Activated naive CD8-positive, alpha-beta T cell treated with anti-CD3 and anti-CD28 coated beads, Interleukin-2, amount 50 U/mL, for 24 hours (primary cell): ENCODE data around the gene MKLN1.
A peak's percentile ranks its signal among the peaks of the same experiment; 100 is the strongest.

Experiments
- ATAC-seq: fragments of 150-1000 bp; cut with Tn5 transposase; one replicate; pipeline ENCODE4 v1.10.0; 2021
- DNase-seq: peaks from one replicate; pipeline ENCODE4 v3.0.0; 2021
- H3K27ac Mint-ChIP-seq: one replicate; pipeline ENCODE4 v1.8.0; 2021; ENCODE audit warnings: mild to moderate bottlenecking, mixed read lengths
- H3K27me3 Mint-ChIP-seq: one replicate; pipeline ENCODE4 v1.8.0; 2021; ENCODE audit warnings: mixed read lengths
- H3K36me3 Mint-ChIP-seq: one replicate; pipeline ENCODE4 v1.8.0; 2021; ENCODE audit warnings: low read depth, mixed read lengths
- H3K4me1 Mint-ChIP-seq: one replicate; pipeline ENCODE4 v1.8.0; 2021; ENCODE audit warnings: mixed read lengths
- H3K4me3 Mint-ChIP-seq: one replicate; pipeline ENCODE4 v1.8.0; 2021; ENCODE audit warnings: mild to moderate bottlenecking, moderate library complexity, mixed read lengths
- H3K9me3 Mint-ChIP-seq: one replicate; pipeline ENCODE4 v1.8.0; 2021; ENCODE audit warnings: mixed read lengths

Gene MKLN1

DNA sequence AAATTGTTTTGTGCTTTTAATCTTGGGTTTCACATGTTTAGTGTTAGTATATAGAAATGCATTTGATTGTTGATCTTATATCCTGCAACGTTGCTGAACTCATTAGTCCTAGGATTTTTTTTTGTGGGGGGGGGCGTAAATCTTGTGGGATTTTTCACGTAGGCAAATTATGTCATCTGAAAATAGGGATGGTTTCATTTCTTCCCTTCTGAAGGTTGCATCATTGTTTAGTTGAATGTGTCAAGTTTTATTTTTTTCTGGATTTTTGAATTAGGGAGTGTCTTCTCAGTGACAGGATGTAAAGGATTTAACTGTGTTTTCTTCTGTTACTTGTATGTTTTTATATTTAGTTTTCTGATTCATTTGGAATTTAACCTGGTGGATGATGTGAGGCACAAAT is 26.7 kb downstream of the MKLN1 start:
- Mint-ChIP-seq H3K27ac (no peak overlapping the region), H3K36me3 (peaks cover 13% of the 10 kb centered on the region), H3K27me3 (no peaks in the 10 kb centered on the region), H3K4me1 (peaks cover 50% of the 10 kb centered on the region), H3K9me3 (peaks cover 4% of the 10 kb centered on the region), H3K4me3 (no peak overlapping the region)
- ATAC-seq: no peak
- no peak for DNase-seq

DNA sequence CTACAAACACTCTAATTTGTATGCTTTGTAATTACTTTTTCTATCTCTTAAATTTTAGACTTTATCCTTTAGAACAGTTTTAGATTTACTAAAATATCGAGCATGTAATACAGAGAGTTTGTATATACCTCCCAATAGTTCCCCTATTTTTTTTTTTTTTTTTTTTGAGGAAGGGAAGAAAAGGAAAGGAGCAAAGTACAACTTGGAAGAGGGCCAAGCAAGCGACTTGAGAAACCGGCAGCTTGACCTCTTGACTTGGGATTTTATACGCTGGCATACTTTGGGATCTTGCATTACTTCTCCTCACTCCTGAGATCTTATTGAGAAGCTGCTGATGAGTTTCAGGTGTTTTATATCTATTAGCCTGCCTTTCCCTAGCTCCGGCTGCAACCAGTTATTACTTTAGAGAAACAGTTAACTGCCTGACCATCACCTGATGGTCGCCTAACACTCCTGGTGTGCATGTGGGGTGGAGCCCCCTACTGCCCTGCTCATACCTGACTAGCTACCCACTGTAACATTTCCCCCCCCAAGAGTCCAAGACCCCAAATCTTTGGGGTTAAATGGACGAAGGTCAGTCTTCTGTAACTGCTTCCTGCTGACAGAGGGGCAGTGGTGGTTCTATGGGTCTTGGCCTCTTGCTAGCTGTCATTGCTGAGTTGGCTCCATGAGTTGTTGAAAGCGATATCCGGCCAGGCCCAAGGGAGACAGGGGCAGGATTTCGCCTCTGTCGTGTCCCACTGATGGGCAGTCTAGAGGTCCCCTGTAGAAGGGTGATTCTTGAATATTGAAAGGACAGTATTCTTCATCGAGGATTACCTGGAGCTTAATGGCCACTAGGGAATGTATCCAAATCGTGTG is 28.5 kb downstream of the MKLN1 start:
- peaks cover 8% of the 10 kb centered on the region for H3K36me3 Mint-ChIP-seq
- no peak overlapping the region for H3K27ac Mint-ChIP-seq
- ATAC-seq: no peak
- peaks cover 64% of the 10 kb centered on the region for H3K4me1 Mint-ChIP-seq
- H3K4me3 Mint-ChIP-seq: no peak overlapping the region
- H3K9me3 Mint-ChIP-seq: no peaks in the 10 kb centered on the region
- no peaks in the 10 kb centered on the region for H3K27me3 Mint-ChIP-seq
- no peak for DNase-seq

DNA sequence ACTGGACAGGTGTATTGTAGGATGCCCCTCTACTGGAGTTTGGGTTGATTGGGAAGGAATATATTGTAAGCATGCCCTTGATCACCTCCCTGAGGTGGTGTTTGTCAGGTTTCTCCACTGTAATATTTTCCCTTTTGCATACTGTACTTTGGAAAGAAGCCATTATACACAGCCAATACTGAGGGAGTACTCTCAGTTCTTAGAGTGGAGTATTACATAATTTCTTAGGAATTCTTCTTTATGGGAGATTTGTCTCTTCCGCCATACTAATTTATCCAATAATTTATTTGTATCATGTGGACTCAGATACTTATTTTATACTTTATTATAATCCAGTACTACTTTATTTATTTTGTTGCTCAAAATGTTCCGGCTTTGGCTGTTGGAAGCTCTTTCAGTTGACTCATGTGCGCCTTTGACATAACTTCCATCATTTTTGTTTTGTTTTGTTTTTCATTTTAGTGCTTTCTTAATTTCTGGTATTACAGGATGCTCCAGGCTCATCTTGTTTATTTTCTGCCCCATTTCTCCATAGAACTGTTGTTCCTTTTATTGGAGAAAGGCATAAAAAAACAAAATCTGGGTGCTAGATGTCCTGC is 29.7 kb downstream of the MKLN1 start:
- ATAC-seq (no peak), DNase-seq (no peak)
- Mint-ChIP-seq H3K9me3 (no peaks in the 10 kb centered on the region), H3K4me1 (peaks cover 70% of the 10 kb centered on the region), H3K4me3 (no peak overlapping the region), H3K36me3 (peaks cover 4% of the 10 kb centered on the region), H3K27me3 (no peaks in the 10 kb centered on the region), H3K27ac (no peak overlapping the region)

DNA sequence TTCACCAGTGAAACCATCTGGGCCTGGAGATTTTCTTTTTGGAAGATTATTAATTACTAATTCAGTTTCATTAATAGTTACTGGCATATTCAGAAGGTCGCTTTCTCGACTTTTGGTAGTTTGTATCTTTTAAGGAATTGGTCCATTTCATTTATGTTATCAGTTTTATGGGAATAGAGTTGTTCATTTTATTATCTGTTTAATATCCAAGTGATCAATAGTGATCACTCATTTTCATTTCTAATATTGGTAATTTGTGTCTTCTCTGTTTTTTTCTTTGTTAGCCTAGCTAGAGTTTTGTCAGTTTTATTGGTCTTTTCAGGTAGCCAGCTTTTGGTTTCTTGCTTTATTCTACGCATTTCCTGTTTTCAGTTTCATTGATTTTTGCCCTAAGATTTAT is 31.0 kb downstream of the MKLN1 start:
- peaks cover 70% of the 10 kb centered on the region for H3K4me1 Mint-ChIP-seq
- H3K4me3 Mint-ChIP-seq: no peak overlapping the region
- DNase-seq: no peak
- H3K27ac Mint-ChIP-seq: no peak overlapping the region
- no peaks in the 10 kb centered on the region for H3K27me3 Mint-ChIP-seq
- no peak for ATAC-seq
- peaks cover 4% of the 10 kb centered on the region for H3K36me3 Mint-ChIP-seq
- no peaks in the 10 kb centered on the region for H3K9me3 Mint-ChIP-seq

DNA sequence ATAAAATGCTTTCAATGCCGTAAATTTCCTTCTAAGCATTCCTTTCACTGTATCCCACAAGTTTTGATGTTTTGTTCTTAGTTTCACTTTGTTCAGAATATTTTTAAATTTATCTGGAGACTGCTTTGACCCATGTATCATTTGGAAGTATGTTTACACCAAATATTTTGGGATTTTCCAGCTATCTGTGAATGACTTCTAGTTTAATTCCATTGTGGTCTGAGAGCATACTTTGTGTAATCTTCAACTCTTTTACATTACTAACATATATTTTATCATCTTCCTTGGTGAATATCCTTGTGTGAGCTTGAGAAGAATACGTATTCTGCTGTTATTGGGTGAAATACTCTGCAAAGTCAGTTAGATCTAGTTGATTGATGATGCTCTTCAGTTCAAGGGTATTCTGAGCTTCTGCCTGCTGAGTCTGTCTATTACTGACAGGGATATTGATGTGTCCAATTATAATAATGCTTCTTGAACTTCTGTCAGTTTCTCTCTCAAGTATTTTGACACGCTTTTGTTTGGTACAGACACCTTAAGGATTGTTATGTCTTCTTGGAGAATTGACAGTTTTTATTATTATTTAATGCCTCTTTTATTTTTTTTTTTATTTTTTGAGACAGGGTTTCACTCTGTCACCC is 31.6 kb downstream of the MKLN1 start:
- Mint-ChIP-seq H3K9me3 (no peaks in the 10 kb centered on the region), H3K27me3 (no peaks in the 10 kb centered on the region), H3K27ac (no peak overlapping the region), H3K4me3 (no peak overlapping the region), H3K4me1 (peaks cover 67% of the 10 kb centered on the region), H3K36me3 (peaks cover 4% of the 10 kb centered on the region)
- DNase-seq (no peak), ATAC-seq (no peak)

DNA sequence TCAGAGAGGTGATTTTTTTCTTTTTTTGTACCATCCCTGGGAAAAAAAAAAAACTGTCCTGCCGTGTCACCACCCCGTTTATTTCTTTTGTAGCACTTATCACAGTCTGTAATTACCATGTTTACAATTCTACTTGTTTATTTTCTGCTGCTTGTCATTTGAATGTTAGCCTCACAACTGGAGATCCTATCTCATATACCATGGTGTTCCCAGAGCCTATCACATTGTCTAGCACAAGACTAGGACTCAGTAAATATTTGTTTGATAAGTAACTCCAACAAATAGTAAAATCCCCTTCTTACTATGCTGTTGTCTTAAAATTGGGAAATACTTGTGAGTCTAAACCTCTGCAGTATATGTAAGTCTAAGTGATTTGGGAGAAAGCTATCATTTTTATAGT is 36.0 kb downstream of the MKLN1 start:
- H3K27ac Mint-ChIP-seq: no peak overlapping the region
- peaks cover 8% of the 10 kb centered on the region for H3K36me3 Mint-ChIP-seq
- no peaks in the 10 kb centered on the region for H3K27me3 Mint-ChIP-seq
- no peak for ATAC-seq
- H3K4me3 Mint-ChIP-seq: no peak overlapping the region
- DNase-seq: no peak
- H3K9me3 Mint-ChIP-seq: peaks cover 5% of the 10 kb centered on the region
- peaks cover 85% of the 10 kb centered on the region for H3K4me1 Mint-ChIP-seq

DNA sequence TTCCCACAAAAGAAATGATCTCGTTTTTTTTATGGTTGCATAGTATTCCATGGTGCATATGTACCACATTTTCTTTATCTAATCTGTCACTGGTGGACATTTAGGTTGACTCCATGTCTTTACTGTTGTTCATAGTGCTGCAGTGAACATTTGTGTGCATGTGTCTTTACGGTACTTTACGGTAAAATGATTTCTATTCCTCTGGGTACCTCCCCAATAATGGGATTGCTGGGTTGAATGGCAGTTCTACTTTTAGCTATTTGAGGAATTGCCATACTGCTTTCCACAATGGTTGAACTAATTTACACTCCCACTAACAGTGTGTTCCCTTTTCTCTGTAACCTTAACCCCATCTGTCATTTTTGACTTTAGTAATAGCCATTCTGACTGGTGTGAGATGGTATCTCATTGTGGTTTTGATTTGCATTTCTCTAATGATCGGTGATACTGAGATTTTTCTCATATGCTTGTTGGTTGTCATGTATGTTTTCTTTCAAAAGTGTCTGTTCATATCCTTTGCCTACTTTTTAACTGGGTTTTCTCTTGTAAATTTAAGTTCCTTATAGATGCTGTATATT is 37.2 kb downstream of the MKLN1 start:
- peak; percentile 57 for ATAC-seq
- DNase-seq: no peak
- peaks cover 5% of the 10 kb centered on the region for H3K9me3 Mint-ChIP-seq
- no peaks in the 10 kb centered on the region for H3K27me3 Mint-ChIP-seq
- no peak overlapping the region for H3K27ac Mint-ChIP-seq
- H3K4me3 Mint-ChIP-seq: no peak overlapping the region
- peaks cover 10% of the 10 kb centered on the region for H3K36me3 Mint-ChIP-seq
- peaks cover 87% of the 10 kb centered on the region for H3K4me1 Mint-ChIP-seq

DNA sequence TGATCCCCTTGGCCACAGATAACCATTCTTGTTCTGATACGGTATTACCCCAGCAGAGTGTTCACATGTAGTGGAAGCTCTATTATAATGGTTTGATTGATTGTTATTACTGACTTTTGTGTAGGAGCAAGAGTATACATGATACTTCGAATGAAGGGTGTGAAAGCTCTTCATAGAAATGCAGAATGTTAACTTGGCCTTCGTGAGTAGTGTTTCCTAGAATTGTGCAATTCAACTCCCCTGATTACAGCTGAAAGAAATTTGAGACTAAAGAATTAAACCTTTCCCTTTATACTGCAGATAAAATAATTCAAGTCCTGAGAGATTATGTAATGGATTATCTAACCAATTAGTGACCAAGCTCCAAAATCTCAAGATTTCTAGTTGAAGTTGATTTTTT is 38.2 kb downstream of the MKLN1 start:
- DNase-seq (no peak), ATAC-seq (no peak)
- Mint-ChIP-seq H3K4me1 (peaks cover 87% of the 10 kb centered on the region), H3K27ac (no peak overlapping the region), H3K27me3 (no peaks in the 10 kb centered on the region), H3K9me3 (peaks cover 5% of the 10 kb centered on the region), H3K36me3 (peaks cover 10% of the 10 kb centered on the region), H3K4me3 (no peak overlapping the region)

DNA sequence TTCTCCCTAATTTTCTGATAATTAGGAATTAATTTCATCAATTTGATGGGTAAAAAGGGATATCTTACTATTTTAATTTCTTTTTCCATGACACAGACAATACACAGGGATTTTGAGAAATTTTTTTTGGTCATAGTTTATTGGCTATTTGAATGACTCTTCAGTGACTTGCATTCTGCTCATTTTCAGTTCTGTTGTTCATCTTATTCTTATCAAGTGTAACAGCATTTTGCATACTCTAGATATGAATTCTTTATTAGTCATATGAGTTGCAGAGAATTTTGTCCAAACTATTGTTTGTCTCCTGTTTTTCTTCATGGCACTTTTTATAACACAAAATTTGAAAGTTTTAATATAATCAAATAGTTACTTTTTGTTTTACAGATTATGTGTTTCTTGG is 41.7 kb downstream of the MKLN1 start:
- no peak for DNase-seq
- Mint-ChIP-seq H3K36me3 (peaks cover 11% of the 10 kb centered on the region), H3K4me1 (peaks cover 84% of the 10 kb centered on the region), H3K4me3 (no peak overlapping the region), H3K9me3 (peaks cover 5% of the 10 kb centered on the region), H3K27me3 (no peaks in the 10 kb centered on the region), H3K27ac (no peak overlapping the region)
- ATAC-seq: no peak

DNA sequence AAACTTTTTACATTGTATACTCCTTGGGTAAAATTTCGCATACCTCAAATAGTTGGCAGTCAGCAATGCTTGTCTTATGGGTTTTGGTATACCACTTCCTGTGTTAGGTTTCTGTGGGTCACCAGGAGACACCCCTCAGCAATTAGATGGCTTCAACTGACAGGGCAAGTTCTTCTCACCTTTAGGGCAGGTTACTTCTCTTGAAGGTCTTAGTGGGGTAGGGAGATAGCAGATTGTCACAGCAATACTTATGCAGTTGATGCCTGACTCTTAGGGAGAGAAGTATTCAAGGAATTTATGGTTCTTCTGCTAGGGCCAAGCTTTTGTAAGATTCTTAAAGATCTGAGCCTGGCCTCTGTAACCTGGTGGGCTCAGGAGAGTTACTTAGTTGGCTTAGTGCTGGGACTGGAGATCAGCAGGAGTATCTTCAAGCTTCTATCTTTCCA is 42.9 kb downstream of the MKLN1 start:
- Mint-ChIP-seq H3K27me3 (no peaks in the 10 kb centered on the region), H3K27ac (peak overlapping the region; percentile 64), H3K4me3 (no peak overlapping the region), H3K36me3 (peaks cover 7% of the 10 kb centered on the region), H3K4me1 (peaks cover 74% of the 10 kb centered on the region), H3K9me3 (peaks cover 5% of the 10 kb centered on the region)
- DNase-seq (peak; percentile 15), ATAC-seq (peak; percentile 78)

DNA sequence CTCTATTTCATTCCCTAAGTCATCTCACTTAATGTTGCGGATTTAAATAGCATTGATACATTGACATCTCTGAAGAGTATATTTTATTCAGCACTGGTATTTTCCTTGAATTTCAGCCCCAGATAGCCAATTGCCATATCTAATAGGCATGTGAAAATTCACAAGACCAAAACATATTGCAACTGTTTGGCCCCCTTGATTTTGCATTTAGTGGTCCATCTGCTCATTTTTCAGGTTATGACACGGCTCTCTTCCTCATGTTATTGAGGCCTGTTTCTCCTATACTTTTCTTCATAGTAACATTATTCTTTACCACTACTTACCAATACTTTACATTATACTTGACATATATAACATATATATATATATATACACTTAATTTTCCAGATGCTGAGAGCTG is 43.7 kb downstream of the MKLN1 start:
- no peak overlapping the region for H3K27ac Mint-ChIP-seq
- H3K4me1 Mint-ChIP-seq: peaks cover 65% of the 10 kb centered on the region
- peaks cover 5% of the 10 kb centered on the region for H3K9me3 Mint-ChIP-seq
- no peak overlapping the region for H3K4me3 Mint-ChIP-seq
- DNase-seq (no peak), ATAC-seq (no peak)
- H3K27me3 Mint-ChIP-seq: no peaks in the 10 kb centered on the region
- H3K36me3 Mint-ChIP-seq: peaks cover 7% of the 10 kb centered on the region

DNA sequence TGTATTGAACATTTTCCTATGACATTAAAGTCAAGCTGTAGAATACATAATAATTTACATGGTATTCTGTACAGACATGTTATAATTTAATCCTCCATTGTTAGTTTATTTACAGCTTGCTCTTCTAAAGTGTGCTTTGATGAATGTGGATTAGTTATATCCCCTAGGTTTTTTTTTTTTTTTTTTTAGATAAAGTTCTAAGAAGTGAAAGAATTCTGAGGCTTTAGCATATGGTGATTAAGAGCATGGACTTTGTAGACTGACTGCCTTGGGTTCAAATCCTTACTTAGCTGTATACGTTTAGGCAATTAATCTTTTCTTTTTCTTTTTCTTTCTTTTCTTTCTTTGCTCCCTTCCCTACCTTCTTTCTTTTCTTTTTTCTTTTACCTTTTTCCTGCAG is 44.9 kb downstream of the MKLN1 start:
- Mint-ChIP-seq H3K27me3 (no peaks in the 10 kb centered on the region), H3K4me1 (peaks cover 54% of the 10 kb centered on the region), H3K27ac (no peak overlapping the region), H3K36me3 (peaks cover 11% of the 10 kb centered on the region), H3K4me3 (no peak overlapping the region), H3K9me3 (peaks cover 5% of the 10 kb centered on the region)
- DNase-seq: no peak
- ATAC-seq: no peak

DNA sequence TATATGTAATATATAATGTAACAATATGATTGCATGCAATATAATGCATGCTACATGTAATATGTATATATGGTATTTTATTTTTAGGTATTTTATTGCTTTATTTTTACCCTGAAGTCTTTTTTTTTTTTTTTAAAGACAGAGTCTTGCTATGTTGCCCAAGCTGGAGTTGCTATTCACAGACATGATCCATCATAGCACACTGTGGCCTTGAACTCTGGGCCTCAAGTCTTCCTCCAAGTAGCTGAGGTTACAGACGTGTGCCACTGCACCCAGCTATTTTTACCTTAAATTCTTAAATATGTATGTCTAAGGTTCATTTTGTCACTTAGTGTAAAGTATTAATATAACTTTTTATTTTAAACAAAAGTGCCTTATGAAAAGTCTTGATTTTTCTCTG is 47.1 kb downstream of the MKLN1 start:
- Mint-ChIP-seq H3K27ac (no peak overlapping the region), H3K27me3 (no peaks in the 10 kb centered on the region), H3K4me1 (peaks cover 34% of the 10 kb centered on the region), H3K9me3 (no peaks in the 10 kb centered on the region), H3K36me3 (peaks cover 11% of the 10 kb centered on the region), H3K4me3 (no peak overlapping the region)
- no peak for ATAC-seq
- no peak for DNase-seq

DNA sequence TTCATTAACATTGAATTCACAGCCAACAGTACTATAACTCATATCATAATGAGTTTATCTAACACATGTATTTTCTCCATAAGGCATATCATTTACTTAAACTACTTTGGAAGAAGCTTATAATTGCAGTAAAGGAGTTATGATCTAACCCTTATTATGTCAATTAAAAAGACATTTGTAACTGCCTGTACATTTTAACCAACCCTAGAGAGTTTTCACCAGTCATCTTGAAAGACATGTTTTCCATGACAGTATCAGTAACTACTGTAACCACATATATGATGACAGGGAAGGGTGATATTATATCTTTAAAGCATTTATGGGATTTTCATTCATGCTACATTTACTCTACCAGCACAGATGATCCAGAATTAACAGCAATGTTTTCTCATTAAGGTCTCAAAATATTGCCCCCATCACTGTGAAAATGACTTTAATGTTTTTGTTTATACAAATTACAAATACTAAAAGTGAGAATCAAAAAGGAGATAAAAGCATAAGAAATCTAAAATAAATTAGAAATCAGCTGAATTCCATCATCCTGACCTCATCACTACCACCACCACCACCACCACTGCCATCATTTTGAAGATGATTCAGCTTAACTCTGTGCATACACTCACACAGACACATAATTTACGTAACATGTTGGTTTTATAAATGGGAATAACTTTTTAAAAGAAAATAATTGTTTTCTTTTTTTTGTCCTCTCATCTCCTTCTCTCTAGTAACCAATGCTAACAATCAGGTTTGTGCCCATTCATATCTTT is 53.6 kb downstream of the MKLN1 start:
- ATAC-seq (peak; percentile 80), DNase-seq (no peak)
- Mint-ChIP-seq H3K9me3 (no peaks in the 10 kb centered on the region), H3K27me3 (no peaks in the 10 kb centered on the region), H3K4me3 (no peak overlapping the region), H3K27ac (peak overlapping the region; percentile 3), H3K4me1 (peaks cover 40% of the 10 kb centered on the region), H3K36me3 (peaks cover 17% of the 10 kb centered on the region)
